Measurements from ENCODE around the gene IL17RA. TPM values are rescaled to one million over a fixed set of nuclear protein-coding genes. Genes with fewer than 3 reads are reported as not detected.

Gene IL17RA
- total RNA-seq, 1 experiment from 2014 or later: 8.4 TPM

DNA sequence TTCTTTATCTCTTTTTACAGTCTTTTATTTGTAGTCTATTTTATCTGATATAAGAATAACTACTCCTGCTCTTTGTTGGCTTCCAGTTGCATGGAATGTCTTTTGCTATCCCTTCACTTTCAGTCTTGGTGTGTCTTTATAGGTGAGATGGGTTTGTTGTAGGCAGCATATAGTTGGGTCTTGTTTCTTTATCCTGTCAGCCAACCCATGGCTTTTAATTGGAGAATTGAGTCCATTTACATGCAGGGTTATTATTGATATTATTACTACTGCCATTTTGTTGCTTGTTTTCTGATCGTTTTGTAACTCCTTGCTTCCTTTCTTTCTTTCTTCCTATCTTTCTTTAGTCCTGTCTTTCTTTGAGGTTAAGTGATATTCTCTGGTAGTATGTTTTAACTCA lies 11.9 kb upstream of the IL17RA start:
- no peak for DNase-seq (ENCODE audit: low read depth, low spot score)
- in situ Hi-C loops (cut with HindIII; ENCODE audit: low pct_unique_long_range_greater_than_20kb, low sequenced_read_pairs): no loop called here

GRCh38 chr22:17074648-17075002 lies 10.2 kb upstream of the IL17RA start:
- no peak for DNase-seq (ENCODE audit: low read depth, low spot score)
- in situ Hi-C loops (cut with HindIII; ENCODE audit: low pct_unique_long_range_greater_than_20kb, low sequenced_read_pairs): no loop called here

DNA sequence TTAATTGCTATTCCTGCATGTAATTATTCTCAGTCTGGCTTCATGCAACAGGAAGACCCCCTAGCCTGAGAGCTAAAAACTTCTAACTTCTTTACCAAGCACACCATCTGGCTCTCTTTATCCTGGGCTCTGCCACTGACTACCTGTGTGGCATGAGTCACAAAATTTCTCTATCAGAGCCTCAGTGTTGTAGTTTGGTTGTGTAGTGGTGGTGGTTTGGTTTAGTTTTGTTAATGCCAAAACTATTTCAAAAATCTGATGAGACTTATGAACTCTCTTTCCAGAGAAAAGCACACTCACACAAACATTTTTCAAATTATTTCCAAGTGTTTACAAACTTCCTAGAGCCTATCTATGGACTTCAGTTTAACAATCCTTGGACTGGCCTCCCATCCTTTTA lies 7.5 kb upstream of the IL17RA start:
- no peak for DNase-seq (ENCODE audit: low read depth, low spot score)
- in situ Hi-C loops (cut with HindIII; ENCODE audit: low pct_unique_long_range_greater_than_20kb, low sequenced_read_pairs): no loop called here

GRCh38 chr22:17079572-17079971 lies 5.2 kb upstream of the IL17RA start:
- in situ Hi-C loops (cut with HindIII; ENCODE audit: low pct_unique_long_range_greater_than_20kb, low sequenced_read_pairs): no loop called here
- DNase-seq (ENCODE audit: low read depth, low spot score): no peak

DNA sequence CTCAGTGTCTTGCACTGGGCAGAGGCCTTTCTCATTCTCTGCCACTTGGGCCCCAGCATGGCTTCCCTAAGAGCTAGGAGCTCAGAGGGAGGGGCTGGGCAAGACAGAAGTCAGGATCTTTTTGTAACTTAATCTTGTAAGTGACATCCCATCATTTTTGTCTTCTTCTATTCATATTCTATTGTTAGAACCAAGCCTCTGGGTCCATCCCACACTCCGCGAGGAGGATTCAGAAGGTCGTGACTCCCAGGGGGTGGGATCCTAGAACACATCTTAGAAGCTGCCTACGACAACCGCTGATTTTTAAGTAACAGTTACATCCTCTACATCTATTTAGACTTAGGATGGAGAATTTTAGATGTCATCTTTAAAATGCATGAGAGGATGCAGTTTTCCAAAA lies 1.5 kb upstream of the IL17RA start:
- in situ Hi-C loops (cut with HindIII; ENCODE audit: low pct_unique_long_range_greater_than_20kb, low sequenced_read_pairs): no loop called here
- DNase-seq (ENCODE audit: low read depth, low spot score): no peak

DNA sequence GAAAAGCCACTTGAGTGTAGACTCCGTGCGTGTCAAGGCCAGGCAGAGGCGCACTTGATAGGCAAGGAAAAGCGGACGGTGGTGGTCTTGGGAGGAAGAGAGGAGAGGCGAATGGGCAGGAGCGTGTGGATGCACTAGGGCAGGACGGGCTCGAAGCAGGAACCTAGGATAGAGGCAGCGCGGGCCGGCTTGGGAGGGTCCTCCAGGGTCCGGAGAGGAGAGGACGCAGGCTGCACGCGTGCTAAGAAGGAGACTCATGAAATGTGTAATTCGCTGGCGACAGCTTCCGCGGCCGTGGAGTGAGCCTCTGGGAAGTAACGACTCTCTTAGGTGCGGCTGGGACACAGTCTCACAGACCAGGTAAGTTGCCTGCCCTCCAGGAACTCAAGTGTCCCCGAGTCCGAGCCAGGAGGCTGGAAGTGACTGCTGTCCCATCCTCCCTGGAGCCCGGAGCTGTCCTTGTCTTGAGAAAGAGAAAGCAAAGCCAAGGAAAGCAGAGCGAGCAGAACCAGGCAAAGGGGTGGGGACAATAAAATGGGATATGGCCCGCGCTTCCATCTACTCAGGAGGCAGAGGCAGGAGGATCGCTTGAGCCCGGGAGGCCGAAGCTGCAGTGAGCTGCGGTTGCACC lies 874 bp upstream of the IL17RA start:
- in situ Hi-C loops (cut with HindIII; ENCODE audit: low pct_unique_long_range_greater_than_20kb, low sequenced_read_pairs): no loop called here
- DNase-seq (ENCODE audit: low read depth, low spot score): no peak

DNA sequence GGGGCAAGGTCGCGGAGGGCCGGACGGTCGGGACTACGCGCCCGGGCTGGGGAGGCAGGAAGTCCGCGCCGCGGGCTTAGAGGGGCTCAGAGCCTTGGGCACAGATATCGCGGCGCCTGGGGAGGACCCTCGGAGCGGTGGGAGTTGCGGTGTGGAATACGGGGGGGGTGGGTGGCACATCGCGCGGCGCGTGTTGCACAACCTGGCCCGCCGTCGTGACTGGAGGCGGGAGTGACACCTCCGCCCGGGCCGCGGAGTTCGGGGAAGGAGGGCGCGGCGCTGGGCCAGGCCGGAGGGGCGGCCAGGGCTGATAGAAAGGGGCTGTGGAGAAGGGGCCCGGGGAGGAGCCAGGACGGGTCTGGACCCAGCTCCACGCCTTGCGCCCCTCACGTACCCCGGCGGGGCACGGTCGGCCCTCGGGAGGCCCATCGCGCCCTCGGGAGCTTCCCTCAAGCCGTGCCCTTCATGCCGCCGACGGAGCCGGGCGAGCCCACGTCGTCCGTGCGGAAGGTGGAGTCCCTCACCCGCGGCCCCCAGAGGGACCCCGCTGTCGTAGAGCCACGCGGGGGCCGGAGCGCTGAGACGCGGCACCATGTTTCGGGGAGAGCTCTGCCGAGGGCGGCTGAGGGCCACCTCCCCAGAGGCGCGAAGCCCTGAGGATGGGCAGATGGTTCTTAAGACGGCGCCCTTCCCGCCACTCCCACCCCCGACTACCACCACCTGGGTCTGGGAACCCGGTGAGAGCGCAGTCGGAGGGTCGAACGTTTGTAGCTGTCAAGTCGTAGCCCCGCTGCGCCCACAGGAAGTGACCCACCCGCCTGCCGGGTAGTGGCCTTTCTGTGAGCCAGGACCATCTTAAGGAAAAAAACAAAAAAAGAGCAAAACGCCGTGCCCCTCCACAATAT lies 729 bp downstream of the IL17RA start:
- no peak for DNase-seq (ENCODE audit: low read depth, low spot score)
- in situ Hi-C loops (cut with HindIII; ENCODE audit: low pct_unique_long_range_greater_than_20kb, low sequenced_read_pairs): no loop called here

DNA sequence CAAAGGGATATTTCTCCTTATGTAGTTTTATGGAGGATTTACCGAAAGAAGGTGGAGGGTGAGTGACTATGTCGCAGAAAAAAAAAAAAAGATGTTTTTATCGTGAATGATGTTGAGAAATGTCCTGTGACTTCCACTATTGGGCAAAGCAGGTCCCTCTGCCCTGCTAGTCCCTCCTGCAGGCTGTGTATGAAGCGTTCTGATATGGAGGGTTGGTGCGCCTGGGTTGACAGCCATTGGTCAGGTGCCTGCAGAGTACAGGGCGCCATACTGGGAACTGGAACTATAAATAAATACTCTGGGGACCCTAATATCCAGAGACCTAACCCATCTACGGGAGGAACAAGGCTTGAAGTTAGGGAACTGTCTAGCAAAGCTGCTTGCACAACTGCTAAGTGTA lies 1.5 kb downstream of the IL17RA start:
- in situ Hi-C loops (cut with HindIII; ENCODE audit: low pct_unique_long_range_greater_than_20kb, low sequenced_read_pairs): no loop called here
- DNase-seq (ENCODE audit: low read depth, low spot score): no peak

GRCh38 chr22:17086788-17087497 lies 2.1 kb downstream of the IL17RA start:
- in situ Hi-C loops (cut with HindIII; ENCODE audit: low pct_unique_long_range_greater_than_20kb, low sequenced_read_pairs): no loop called here
- no peak for DNase-seq (ENCODE audit: low read depth, low spot score)

- DNase-seq (ENCODE audit: low read depth, low spot score): no peak
- in situ Hi-C loops (cut with HindIII; ENCODE audit: low pct_unique_long_range_greater_than_20kb, low sequenced_read_pairs): no loop called here
Observed at GRCh38 chr22:17087498-17088131, 2.8 kb downstream of the IL17RA start.

GRCh38 chr22:17090550-17090949 lies 5.8 kb downstream of the IL17RA start:
- in situ Hi-C loops (cut with HindIII; ENCODE audit: low pct_unique_long_range_greater_than_20kb, low sequenced_read_pairs): no loop called here
- no peak for DNase-seq (ENCODE audit: low read depth, low spot score)

DNA sequence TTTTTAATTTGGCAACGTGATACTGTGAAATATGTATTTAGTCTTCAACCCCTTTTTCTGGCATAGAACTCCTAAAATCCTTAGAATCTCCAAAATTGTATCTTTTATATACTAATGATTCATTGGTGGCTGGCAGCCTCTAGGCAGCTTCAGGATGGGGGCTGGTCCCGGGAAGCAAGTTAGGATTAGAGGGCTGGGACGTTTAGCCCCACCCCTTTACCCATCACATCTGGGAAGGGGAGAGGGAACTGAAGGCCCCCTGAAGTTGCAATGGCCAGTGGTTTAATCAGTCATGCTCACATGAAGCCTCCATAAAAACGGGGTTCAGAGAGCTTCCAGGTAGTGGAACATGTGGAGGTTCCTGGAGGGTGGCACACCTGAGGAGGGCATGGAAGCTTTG lies 7.1 kb downstream of the IL17RA start:
- in situ Hi-C loops (cut with HindIII; ENCODE audit: low pct_unique_long_range_greater_than_20kb, low sequenced_read_pairs): no loop called here
- DNase-seq (ENCODE audit: low read depth, low spot score): no peak

GRCh38 chr22:17093081-17093480 lies 8.3 kb downstream of the IL17RA start:
- in situ Hi-C loops (cut with HindIII; ENCODE audit: low pct_unique_long_range_greater_than_20kb, low sequenced_read_pairs): no loop called here

GRCh38 chr22:17095538-17095937 lies 10.7 kb downstream of the IL17RA start:
- peak; percentile 51 for DNase-seq (ENCODE audit: low read depth, low spot score)
- in situ Hi-C loops (cut with HindIII; ENCODE audit: low pct_unique_long_range_greater_than_20kb, low sequenced_read_pairs): no loop called here

More at GRCh38 chr22:17093081-17093480, 8.3 kb downstream of the IL17RA start:
- no peak for DNase-seq (ENCODE audit: low read depth, low spot score)

DNA sequence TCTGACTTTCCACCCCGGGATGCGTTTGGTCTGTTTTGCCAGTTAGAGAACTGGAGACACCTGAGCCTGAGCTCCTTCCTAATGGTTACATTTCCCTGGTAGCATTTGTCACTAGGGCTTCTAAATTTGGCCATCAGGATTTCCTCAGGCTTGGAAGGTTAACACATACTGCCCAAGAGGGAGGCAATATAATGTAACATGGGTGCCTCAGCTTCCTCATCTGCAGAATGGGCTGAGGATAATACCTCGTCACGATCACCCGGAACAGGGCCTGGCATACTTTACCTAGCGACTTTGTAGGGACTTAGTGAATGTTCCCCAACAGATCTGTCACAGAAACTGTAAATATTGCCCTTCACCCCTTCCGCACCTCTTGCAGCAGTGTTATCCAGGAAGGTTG lies 11.3 kb downstream of the IL17RA start:
- no peak for DNase-seq (ENCODE audit: low read depth, low spot score)
- in situ Hi-C loops (cut with HindIII; ENCODE audit: low pct_unique_long_range_greater_than_20kb, low sequenced_read_pairs): no loop called here

DNA sequence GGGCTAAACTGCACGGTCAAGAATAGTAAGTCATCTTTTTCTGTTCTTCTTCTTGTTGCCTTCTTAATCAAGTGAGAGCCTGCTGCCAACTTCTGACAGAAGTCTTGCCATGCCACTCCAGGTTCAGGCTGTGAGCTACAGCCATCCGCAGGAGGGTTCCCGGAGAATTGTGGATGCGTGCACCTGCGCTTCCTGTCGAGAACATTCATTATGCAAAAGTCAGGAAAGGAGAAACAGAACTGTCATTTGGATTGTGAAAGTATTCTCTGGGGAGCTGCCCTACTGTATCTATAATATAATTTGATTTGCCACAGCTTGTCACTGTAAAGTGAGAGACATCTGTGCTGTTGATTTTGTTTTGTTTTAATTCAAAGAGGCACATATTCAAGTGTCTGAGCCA lies 12.3 kb downstream of the IL17RA start:
- in situ Hi-C loops (cut with HindIII; ENCODE audit: low pct_unique_long_range_greater_than_20kb, low sequenced_read_pairs): no loop called here
- no peak for DNase-seq (ENCODE audit: low read depth, low spot score)

GRCh38 chr22:17097701-17098100 lies 12.9 kb downstream of the IL17RA start:
- DNase-seq (ENCODE audit: low read depth, low spot score): no peak

DNA sequence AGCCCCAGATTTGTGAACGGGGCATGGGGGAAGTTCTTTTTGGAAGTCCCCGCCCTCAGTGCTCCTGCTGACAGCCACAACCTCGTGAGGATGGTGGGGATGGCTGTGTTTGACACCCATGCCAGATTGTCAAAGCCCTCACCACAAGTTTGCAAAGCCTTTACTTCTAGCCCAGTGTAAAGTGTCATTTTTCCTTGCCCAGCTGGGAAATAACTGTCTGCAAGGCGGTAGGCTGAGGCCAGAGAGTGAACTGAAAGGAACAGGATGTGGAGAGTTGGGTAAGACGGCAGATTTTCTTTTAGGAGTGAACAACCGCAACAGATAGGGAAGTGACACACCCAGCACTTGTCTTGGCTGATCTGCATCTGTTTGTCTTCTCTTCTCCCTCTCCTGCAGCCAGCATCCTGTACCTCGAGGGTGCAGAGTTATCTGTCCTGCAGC lies 13.6 kb downstream of the IL17RA start:
- DNase-seq (ENCODE audit: low read depth, low spot score): no peak
- in situ Hi-C loops (cut with HindIII; ENCODE audit: low pct_unique_long_range_greater_than_20kb, low sequenced_read_pairs): no loop called here

More at GRCh38 chr22:17097701-17098100, 12.9 kb downstream of the IL17RA start:
- in situ Hi-C loops (cut with HindIII; ENCODE audit: low pct_unique_long_range_greater_than_20kb, low sequenced_read_pairs): no loop called here

All from SK-MEL-5 (cell line).